PC-3 (cell line): ENCODE data around the gene GPRIN1. TPM values are rescaled to one million over a fixed set of nuclear protein-coding genes. Genes with fewer than 3 reads are reported as not detected.

Experiments
- ATAC-seq: fragments of 200-7000 bp; cut with Tn5 transposase; 2 replicates; pipeline ENCODE4 v1.9.1; 2020; ENCODE audit warnings: mild to moderate bottlenecking, moderate library complexity
- BruUV-seq: library from RNA; stranded (reverse); fragments of 400-500 nt; replicated peaks from 2 replicates; lab custom pipeline; 2021; lab: Mats Ljungman, UMichigan
- CTCF ChIA-PET: fragments of 300-600 bp; sonication (Branson Sonifier 250); formaldehyde crosslinking; loops from one replicate; lab custom pipeline; 2022; ENCODE audit warnings: antibody characterized with exemption; lab: Charles Lee
- POLR2A ChIA-PET: fragments of 300-600 bp; sonication (Branson Sonifier 250); formaldehyde crosslinking; loops from one replicate; lab custom pipeline; 2022; ENCODE audit warnings: antibody characterized with exemption; ENCODE audit not compliant: unreplicated experiment; lab: Charles Lee
- DNase-seq: peaks from one replicate; pipeline ENCODE4 v3.0.0-alpha.2; 2015
- H2AFZ ChIP-seq: fragments of 300-600 bp; sonication (generic); 2 replicates; pipeline ENCODE4 v1.6.0; 2016; ENCODE audit warnings: antibody characterized with exemption, low read length
- H3F3A ChIP-seq: fragments of 300-600 bp; sonication (generic); one replicate; pipeline ENCODE4 v1.6.0; 2017; ENCODE audit warnings: antibody characterized with exemption, low read length, control low read depth, mild to moderate bottlenecking; ENCODE audit not compliant: unreplicated experiment
- H3K27ac ChIP-seq: fragments of 300-600 bp; sonication (generic); 2 replicates; pipeline ENCODE4 v1.5.1; 2016; ENCODE audit warnings: mild to moderate bottlenecking, low read length
- H3K27me3 ChIP-seq: fragments of 300-600 bp; sonication (generic); 2 replicates; pipeline ENCODE4 v1.6.1; 2016; ENCODE audit warnings: low read length, mixed read lengths
- H3K36me3 ChIP-seq: fragments of 300-600 bp; sonication (generic); 2 replicates; pipeline ENCODE4 v1.6.1; 2016; ENCODE audit warnings: low read depth, mixed run types, low read length, mixed read lengths
- H3K4me1 ChIP-seq: fragments of 300-600 bp; sonication (generic); 2 replicates; pipeline ENCODE4 v1.5.1; 2016; ENCODE audit warnings: low read length; ENCODE audit not compliant: insufficient read depth
- H3K4me2 ChIP-seq: fragments of 300-600 bp; sonication (generic); 2 replicates; pipeline ENCODE4 v1.6.0; 2016; ENCODE audit warnings: low read length
- H3K4me3 ChIP-seq: fragments of 300-600 bp; sonication (generic); 2 replicates; pipeline ENCODE4 v1.5.1; 2016; ENCODE audit warnings: mild to moderate bottlenecking, low read length, mixed read lengths
- H3K79me2 ChIP-seq: fragments of 300-600 bp; sonication (generic); 2 replicates; pipeline ENCODE4 v1.6.1; 2017; ENCODE audit warnings: low read length, mixed read lengths
- H3K9ac ChIP-seq: fragments of 300-600 bp; sonication (generic); 2 replicates; pipeline ENCODE4 v1.6.0; 2016; ENCODE audit warnings: mild to moderate bottlenecking, low read length
- H3K9me2 ChIP-seq: fragments of 300-600 bp; sonication (generic); replicated peaks from 2 replicates; pipeline ENCODE4 v1.6.1; 2016; ENCODE audit warnings: mixed run types, low read length, mixed read lengths
- H3K9me3 ChIP-seq: fragments of 300-600 bp; sonication (generic); 2 replicates; pipeline ENCODE4 v1.6.1; 2016; ENCODE audit warnings: low read length, mixed read lengths
- H4K20me1 ChIP-seq: fragments of 300-600 bp; sonication (generic); 2 replicates; pipeline ENCODE4 v1.6.1; 2016; ENCODE audit warnings: low read length, mixed read lengths
- EZH2 ChIP-seq: fragments of 300-600 bp; sonication (generic); IDR thresholded peaks from one replicate; pipeline ENCODE4 v1.6.1; 2017; ENCODE audit warnings: antibody characterized with exemption, mild to moderate bottlenecking, low read length; ENCODE audit not compliant: unreplicated experiment
- EZH2phosphoT487 ChIP-seq: fragments of 300-600 bp; sonication (generic); IDR thresholded peaks from 2 replicates; pipeline ENCODE4 v1.6.1; 2018; ENCODE audit warnings: mild to moderate bottlenecking, antibody characterized with exemption, low read length, borderline replicate concordance
- intact Hi-C: fragments of 100-400 bp; cut with micrococcal nuclease; formaldehyde crosslinking; loops from 2 replicates; pipeline ENCODE4 v1.9.0; 2023
- total RNA-seq: library from RNA; depleted of rRNA; stranded (reverse); fragments of >200 nt; gene quantifications from 2 replicates; pipeline ENCODE4 v1.2.3, GENCODE V29; 2014
- TF ChIP-seq, protein P1 (sequence below): fragments of 300-600 bp; sonication (generic); conservative IDR thresholded peaks from 2 replicates; pipeline ENCODE4 v1.5.1; 2017; ENCODE audit warnings: antibody characterized with exemption, low read depth, mild to moderate bottlenecking, low read length

GPRIN1 gene
- total RNA-seq, 1 experiment from 2014 or later, result 18.7 TPM

- Histone ChIP-seq H3K9me2 (no peaks in the 10 kb centered on the region), H3K27me3 (no peaks in the 10 kb centered on the region), H3K4me3 (no peak overlapping the region), H4K20me1 (no peaks in the 10 kb centered on the region), H3K4me2 (no peak overlapping the region), H3K79me2 (no peaks in the 10 kb centered on the region), H3K27ac (no peak overlapping the region), H3K36me3 (no peaks in the 10 kb centered on the region), H3F3A (no peaks in the 10 kb centered on the region), H3K4me1 (peaks cover 4% of the 10 kb centered on the region; the same call in 1 of the 2 replicates), H3K9me3 (no peaks in the 10 kb centered on the region), H2AFZ (no peak overlapping the region), H3K9ac (no peak overlapping the region)
- POLR2A ChIA-PET, result no interaction called here
- TF ChIP-seq EZH2phosphoT487 (no peak), EZH2 (no peak)
- TF ChIP-seq, protein P1, sequence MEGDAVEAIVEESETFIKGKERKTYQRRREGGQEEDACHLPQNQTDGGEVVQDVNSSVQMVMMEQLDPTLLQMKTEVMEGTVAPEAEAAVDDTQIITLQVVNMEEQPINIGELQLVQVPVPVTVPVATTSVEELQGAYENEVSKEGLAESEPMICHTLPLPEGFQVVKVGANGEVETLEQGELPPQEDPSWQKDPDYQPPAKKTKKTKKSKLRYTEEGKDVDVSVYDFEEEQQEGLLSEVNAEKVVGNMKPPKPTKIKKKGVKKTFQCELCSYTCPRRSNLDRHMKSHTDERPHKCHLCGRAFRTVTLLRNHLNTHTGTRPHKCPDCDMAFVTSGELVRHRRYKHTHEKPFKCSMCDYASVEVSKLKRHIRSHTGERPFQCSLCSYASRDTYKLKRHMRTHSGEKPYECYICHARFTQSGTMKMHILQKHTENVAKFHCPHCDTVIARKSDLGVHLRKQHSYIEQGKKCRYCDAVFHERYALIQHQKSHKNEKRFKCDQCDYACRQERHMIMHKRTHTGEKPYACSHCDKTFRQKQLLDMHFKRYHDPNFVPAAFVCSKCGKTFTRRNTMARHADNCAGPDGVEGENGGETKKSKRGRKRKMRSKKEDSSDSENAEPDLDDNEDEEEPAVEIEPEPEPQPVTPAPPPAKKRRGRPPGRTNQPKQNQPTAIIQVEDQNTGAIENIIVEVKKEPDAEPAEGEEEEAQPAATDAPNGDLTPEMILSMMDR, result no peak
- intact Hi-C loops, result no loop called here
- no peak for ATAC-seq
- BruUV-seq, result no TSS peak
- no peak for DNase-seq
- CTCF ChIA-PET, result no interaction called here
Measured at GRCh38 chr5:176575066-176575465, 34.9 kb downstream of the GPRIN1 start.

DNA sequence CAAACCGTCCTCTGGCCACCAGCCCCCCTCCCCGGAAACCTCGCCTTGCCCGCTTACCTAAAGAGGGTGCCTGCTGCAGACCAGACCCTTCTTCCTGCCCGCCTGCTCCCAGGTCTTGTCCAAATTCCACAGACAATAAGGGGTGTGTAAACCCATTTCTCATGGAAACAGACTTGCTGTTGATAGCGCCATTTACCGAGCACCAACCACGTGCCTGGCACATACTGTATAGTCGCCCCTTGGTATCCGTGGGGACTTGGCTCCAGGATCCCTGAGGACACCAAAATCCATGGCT is 35.7 kb downstream of the GPRIN1 start:
- Histone ChIP-seq H3K79me2 (no peaks in the 10 kb centered on the region), H3K4me2 (no peak overlapping the region), H3K9ac (no peak overlapping the region), H3K9me3 (no peaks in the 10 kb centered on the region), H3F3A (no peaks in the 10 kb centered on the region), H3K9me2 (no peaks in the 10 kb centered on the region), H3K36me3 (no peaks in the 10 kb centered on the region), H4K20me1 (no peaks in the 10 kb centered on the region), H2AFZ (peak overlapping the region; percentile 30; the same call in 1 of the 2 replicates), H3K27ac (no peak overlapping the region), H3K4me3 (no peak overlapping the region), H3K27me3 (no peaks in the 10 kb centered on the region), H3K4me1 (peaks cover 4% of the 10 kb centered on the region; the same call in 1 of the 2 replicates)
- no peak for ATAC-seq
- no peak for TF ChIP-seq EZH2
- POLR2A ChIA-PET, result no interaction called here
- DNase-seq, result no peak
- CTCF ChIA-PET, result interaction anchor here (0.7 kb wide), 1 partner anchor 73 kb away, joined by 5 read pairs; the partner anchor contains the start of gene TSPAN17
- no TSS peak for BruUV-seq
- intact Hi-C loops, result loop anchor here (1.0 kb wide), 1 partner anchor 73 kb away; the partner anchor contains the start of gene TSPAN17

DNA sequence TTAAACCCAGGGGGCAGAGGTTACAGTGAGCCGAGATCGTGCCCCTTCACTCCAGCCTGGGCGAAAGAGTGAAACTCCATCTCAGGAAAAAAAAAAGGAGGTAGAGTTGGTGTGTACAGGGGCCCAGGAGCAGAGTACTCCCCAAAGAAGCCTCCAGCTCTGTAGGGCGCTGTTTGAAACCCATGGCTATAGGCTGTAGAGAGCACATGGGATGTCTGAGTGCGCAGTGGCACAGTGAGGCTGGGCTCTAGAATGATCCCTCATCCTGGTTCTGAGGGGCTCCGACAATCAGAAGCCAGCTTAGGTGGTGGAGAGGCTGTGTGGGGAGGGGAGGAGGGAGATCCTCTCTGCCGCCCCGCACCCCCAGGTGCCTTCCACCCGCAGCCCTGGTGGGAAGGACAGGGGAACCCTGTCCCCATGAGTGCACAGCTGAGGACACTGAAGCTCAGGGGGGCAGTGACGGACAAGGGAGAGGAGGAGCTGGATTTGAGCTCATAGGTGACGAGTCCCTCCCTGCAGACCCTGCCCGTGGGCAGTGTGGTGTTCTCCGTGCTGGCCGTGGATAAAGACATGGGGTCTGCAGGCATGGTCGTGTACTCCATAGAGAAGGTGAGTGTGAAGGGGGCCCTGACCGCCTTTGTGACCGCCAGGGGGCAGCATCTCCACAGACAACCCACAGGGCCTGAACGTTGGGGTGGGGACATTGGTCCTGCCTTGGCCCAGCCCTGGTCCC is 36.2 kb downstream of the GPRIN1 start:
- no peak overlapping the region for H3K27ac ChIP-seq
- intact Hi-C loops, result loop anchor here (1.0 kb wide), 1 partner anchor 74 kb away; the partner anchor contains the start of gene TSPAN17
- H3K27me3 ChIP-seq, result no peaks in the 10 kb centered on the region
- peak; percentile 67 for ATAC-seq
- no peaks in the 10 kb centered on the region for H3K9me3 ChIP-seq
- H3F3A ChIP-seq, result no peaks in the 10 kb centered on the region
- H3K4me3 ChIP-seq, result no peak overlapping the region
- no peak overlapping the region for H3K9ac ChIP-seq
- H3K4me1 ChIP-seq, result peaks cover 4% of the 10 kb centered on the region; the same call in 1 of the 2 replicates
- H3K9me2 ChIP-seq, result no peaks in the 10 kb centered on the region
- DNase-seq, result peak; percentile 63
- POLR2A ChIA-PET, result interaction anchor here (0.5 kb wide), 1 partner anchor 74 kb away, joined by 3 read pairs; the partner anchor contains the start of gene TSPAN17
- H2AFZ ChIP-seq, result peak overlapping the region; percentile 30; the same call in 1 of the 2 replicates
- CTCF ChIA-PET, result interaction anchor here (0.6 to 1.0 kb wide), 3 partner anchors 19 to 87 kb away, joined by 3 to 5 read pairs (median 3); partner anchors contain the start of gene TSPAN17
- no peaks in the 10 kb centered on the region for H3K79me2 ChIP-seq
- H3K4me2 ChIP-seq, result no peak overlapping the region
- no peaks in the 10 kb centered on the region for H3K36me3 ChIP-seq
- BruUV-seq, result no TSS peak
- H4K20me1 ChIP-seq, result no peaks in the 10 kb centered on the region
- TF ChIP-seq EZH2, result no peak
- TF ChIP-seq, protein P1, result peak; percentile 89
